ENCODE data around the gene KLHL22.

- TF ChIP-seq POLR2AphosphoS5 (IDR thresholded peaks at IDR 0.05; ENCODE audit: low read depth, low read length) (no peak), POU2F2 (IDR thresholded peaks at IDR 0.05; ENCODE audit: low read depth, low read length) (no peak), POLR2A (IDR thresholded peaks at IDR 0.05; ENCODE audit: low read depth, low read length) (no peak), TAF1 (IDR thresholded peaks at IDR 0.05; ENCODE audit: low read depth, low read length) (no peak)
Observed at GRCh38 chr22:20426259-20426615, 69.4 kb downstream of the KLHL22 start.
